RCC 7860 (cell line): Measurements from ENCODE around the gene ATXN7L3.
A peak's percentile ranks its signal among the peaks of the same experiment; 100 is the strongest.

Experiments
- DNase-seq: peaks from one replicate; pipeline ENCODE4 v3.0.0-alpha.2; 2015; ENCODE audit warnings: low spot score
- FAIRE-seq: peaks from 2 replicates; lab custom pipeline; 2012; peaks lifted over from hg19 to GRCh38; lab: Jason Lieb, UNC

Gene ATXN7L3

DNA sequence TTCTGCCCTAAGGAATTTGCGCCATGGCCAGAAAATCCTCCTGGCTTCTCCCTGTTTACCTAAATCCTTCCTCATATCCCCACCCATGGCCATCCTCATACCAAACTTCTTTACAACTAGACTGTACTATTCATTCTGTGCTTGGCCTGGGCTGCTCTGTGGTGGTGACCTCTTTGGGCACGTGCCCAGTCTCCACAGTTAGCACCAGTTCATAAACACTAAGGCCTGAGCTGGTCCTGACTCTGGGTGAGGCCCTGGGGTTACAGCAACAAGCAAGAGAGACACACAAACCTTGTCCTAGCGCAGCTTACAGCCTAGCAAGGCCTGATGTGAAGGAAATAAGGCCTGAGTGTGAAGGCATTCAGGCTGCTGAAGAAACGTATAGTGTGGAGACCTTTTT lies 3.1 kb upstream of the ATXN7L3 start:
- FAIRE-seq (no peak), DNase-seq (no peak)

DNA sequence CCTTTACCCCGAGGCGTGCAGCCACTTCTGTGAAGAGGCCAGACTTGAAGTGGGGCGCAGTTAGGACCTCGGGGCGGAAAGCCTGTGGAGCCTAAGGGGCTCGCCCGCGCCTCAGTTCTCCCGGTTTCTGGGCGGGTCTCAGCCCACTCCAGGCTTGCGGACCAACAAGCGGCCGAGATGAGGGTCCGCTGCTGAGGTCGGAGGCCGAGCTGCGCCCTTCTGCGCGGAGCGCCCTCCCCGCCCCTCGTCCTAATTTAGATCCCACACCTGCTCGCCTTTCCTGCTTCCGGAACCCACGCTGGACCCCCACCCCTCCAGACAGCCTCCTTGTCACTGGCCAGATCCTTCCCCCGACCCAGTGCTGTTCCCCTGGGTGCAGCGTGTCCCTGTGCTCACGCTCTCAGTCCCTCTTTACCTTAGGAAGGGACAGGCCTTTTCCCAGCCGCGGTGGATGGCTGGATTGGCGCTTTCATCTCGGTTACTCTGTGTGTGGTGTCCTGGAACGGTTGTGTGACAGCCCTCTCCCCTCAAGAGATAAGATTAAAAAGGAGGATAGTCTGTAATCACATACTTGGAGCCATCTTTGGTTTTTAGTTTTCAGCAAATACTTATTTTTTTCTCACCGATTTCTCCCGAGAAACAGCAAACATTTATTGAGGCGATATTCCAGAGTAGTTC lies 933 bp upstream of the ATXN7L3 start:
- no peak for FAIRE-seq
- no peak for DNase-seq

DNA sequence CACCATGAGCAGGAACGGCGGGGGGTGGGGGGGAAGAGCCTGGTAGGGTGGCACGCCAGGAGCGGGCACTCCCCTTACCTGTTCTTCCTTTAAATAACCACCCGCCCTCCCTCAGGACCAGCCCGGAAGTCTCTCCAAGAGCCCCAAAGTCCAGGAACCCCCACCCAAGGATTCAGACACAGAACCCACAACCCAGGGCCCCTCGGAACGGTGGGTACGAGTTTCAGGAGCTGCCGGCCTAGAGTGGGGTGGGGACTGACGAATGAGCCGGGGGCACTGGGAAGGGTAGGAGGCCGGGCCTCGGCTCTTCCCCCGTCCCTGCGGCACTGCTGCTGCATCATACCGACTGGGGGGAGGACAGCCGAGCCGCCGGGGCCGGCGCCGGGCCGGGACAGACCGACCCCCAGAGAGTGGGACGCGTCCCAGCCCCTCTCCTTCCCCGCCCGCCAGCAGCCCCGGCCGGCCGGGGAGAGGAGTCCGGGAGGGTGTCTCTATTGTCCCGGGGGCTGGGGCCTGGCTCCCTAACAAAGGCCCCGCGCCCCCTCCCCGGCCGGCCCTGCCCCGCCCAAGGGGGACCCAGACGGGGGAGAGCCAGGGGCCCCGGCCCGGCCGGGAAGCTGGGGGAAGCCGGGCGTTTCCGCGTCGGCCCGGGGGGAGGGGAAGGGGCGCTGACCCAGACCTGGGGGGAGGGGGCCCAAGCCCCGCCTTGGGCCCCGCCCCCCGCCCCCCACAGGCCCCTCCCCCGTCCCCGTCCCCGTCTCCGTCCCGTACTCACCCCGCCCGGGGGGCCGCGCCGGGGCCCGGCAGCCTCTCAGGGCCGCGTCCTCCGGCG lies 747 bp downstream of the ATXN7L3 start:
- peak; percentile 12 for DNase-seq
- FAIRE-seq: no peak

GRCh38 chr17:44197980-44198720 lies 1.5 kb downstream of the ATXN7L3 start:
- DNase-seq: peak; percentile 15
- FAIRE-seq: no peak

DNA sequence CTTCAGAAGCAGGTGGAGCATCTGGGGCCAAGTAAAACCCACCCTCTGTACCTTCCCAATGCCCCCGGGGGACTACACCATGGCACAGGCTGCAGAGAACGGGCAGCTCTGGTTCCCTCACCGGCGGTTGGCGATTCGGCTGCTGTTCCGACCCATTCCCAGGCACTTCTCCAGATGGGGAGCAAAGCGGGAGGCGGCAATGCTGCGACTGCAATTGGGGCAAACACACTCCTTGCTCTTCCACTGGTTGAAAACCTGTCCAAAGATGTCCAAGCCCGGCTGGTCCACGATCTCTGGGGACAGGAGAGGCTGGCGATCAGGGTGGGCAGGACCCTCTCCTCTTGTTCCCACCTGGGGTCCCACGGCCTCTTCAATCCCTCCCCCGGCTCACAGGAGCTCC lies 2.6 kb downstream of the ATXN7L3 start:
- no peak for FAIRE-seq
- no peak for DNase-seq

GRCh38 chr17:44193326-44194084 lies 6.2 kb downstream of the ATXN7L3 start:
- FAIRE-seq (no peak), DNase-seq (no peak)

DNA sequence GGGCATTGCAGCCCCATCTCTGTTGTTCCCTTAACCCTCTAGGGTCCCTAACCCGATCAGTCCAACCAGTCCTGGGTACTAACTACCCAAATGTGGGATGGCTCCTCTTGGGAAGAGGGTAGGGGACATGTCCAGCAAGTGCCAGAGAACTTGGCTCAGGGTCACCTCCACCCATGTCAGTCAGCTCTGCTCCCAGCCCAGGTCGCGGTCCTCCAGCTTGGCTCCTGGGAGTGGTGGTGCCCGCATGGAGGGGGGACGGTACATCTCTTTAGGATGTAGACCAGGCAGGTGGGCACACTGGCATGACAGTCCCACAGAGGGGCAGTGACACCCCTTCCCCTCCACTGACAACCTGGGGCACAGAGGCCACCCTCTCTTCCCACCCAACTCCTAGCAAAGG lies 6.9 kb downstream of the ATXN7L3 start:
- DNase-seq: no peak
- no peak for FAIRE-seq

DNA sequence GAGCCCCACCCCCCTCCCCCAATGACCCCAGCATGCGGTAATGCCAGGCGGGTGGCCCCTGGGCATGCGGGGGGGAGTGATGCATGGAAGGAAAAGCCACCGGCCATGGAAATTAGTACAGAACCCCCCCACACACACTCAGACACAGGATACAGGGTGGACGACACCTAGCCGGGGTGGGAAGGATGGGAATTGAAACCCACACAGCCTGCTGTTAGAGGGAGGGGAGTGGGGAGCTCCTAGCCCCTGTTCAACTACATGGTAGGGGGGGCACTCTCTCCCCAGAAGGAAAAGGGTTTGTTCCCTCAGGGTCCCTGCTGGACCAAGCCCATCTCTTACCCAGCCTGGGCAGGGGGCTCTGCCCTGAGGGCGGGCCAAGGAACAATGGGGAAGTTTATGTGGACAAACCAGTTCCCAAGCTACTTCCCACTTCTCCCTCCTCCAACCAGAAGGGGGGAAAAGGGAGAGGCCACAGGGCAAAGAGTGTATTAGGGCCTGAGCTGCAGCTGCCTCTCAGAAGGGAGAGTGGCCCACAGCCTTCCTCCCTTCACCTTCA lies 7.7 kb downstream of the ATXN7L3 start:
- DNase-seq: no peak
- FAIRE-seq: no peak

- no peak for FAIRE-seq
- DNase-seq: no peak
Observed at GRCh38 chr17:44191369-44191768, 8.3 kb downstream of the ATXN7L3 start.

DNA sequence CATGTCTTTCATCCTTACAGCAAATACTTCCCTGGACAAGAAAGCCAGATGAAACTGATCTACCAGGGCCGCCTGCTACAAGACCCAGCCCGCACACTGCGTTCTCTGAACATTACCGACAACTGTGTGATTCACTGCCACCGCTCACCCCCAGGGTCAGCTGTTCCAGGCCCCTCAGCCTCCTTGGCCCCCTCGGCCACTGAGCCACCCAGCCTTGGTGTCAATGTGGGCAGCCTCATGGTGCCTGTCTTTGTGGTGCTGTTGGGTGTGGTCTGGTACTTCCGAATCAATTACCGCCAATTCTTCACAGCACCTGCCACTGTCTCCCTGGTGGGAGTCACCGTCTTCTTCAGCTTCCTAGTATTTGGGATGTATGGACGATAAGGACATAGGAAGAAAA lies 9.2 kb downstream of the ATXN7L3 start:
- no peak for DNase-seq
- no peak for FAIRE-seq

GRCh38 chr17:44188576-44189403 lies 10.9 kb downstream of the ATXN7L3 start:
- no peak for DNase-seq
- FAIRE-seq: no peak

DNA sequence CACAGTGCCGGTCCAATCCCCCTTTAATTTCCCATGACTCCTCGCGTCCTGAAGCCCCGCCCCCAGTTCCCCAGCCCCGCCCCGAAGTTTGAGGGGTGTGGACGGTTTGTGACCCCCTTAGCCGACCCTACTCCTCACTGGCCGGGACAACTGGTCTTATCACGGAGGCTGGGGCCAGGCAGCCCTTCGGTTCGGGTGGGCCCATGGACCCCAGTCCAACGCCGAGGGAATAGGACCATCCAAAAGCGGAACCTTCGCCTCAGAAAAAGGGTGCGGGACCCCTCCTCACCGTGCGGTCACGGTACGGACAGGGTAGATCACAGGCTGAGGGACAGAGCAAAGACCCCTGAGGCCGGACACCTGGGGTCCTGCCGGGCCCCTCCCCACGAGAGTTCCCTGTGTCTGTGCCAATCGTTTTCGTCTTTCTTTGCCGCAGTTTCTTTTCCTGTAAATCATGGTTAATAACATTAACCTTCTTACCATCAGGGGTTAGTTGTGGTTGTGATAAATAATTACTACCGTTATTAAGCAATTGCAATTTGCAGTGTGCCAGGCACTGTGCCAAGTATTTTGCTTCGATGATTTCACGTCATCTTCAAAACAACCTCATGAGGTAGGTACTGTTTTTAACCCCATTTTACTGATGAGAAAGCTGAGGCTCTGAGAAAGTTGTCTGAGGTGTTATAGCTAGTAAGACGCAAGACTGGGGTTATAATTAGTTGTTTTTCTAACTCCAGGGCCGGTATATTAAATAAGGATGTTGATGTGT lies 12.4 kb downstream of the ATXN7L3 start:
- no peak for DNase-seq
- no peak for FAIRE-seq

- DNase-seq: peak; percentile 99
- FAIRE-seq: peak; percentile 96
Observed at GRCh38 chr17:44186307-44187130, 13.2 kb downstream of the ATXN7L3 start, which contains the start of gene TMUB2. TSS of gene TMUB2 (plus strand) at chr17:44186972. CDS start at chr17:44187709, 737 bp downstream.

DNA sequence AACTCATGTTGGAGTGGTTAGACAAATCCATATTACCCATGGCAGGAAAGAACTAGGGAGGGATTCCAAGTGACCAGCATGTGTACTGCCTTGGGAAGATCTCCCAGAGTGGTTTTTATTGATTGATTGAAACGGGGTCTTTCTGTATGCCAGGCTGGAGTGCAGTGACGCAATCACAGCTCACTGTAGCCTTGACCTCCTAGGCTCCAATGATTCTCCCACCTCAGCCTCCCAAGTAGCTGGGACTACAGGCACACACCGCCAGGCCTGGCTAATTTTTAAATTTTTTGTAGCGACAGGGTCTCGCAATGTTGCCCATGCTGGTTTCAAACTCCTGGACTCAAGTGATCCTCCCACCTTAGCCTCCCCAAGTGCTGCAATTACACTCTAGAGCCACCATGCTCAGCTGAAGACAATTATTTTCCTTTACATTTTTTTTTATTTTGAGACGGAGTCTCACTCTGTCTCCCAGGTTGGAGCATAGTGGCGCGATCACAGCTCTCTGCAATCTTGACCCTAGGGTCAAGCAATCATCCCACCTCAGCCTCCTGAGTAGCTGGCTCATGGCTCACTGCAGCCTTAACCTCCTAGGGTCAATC lies 15.4 kb downstream of the ATXN7L3 start:
- DNase-seq: no peak
- no peak for FAIRE-seq

- DNase-seq: no peak
- no peak for FAIRE-seq
Observed at GRCh38 chr17:44183024-44183423, 16.7 kb downstream of the ATXN7L3 start.

GRCh38 chr17:44178133-44178532 lies 21.6 kb downstream of the ATXN7L3 start:
- no peak for FAIRE-seq
- DNase-seq: no peak

- DNase-seq: no peak
- no peak for FAIRE-seq
Observed at GRCh38 chr17:44177640-44178039, 22.0 kb downstream of the ATXN7L3 start.
